Keratinocyte (primary cell): ENCODE results near the gene HIP1. TPM values are rescaled to one million over a fixed set of nuclear protein-coding genes. Genes with fewer than 3 reads are reported as not detected.

Experiments
- DNase-seq: peaks from one replicate; pipeline ENCODE4 v3.0.0-alpha.2; 2011; ENCODE audit warnings: low read depth, missing footprints, low spot score
- FAIRE-seq: peaks from 2 replicates; lab custom pipeline; 2011; peaks lifted over from hg19 to GRCh38; lab: Jason Lieb, UNC
- H2AFZ ChIP-seq: 2 replicates; pipeline ENCODE4 v1.6.0; 2012; ENCODE audit warnings: low read length, control low read depth, inconsistent platforms; ENCODE audit not compliant: control insufficient read depth
- H3K27ac ChIP-seq: 2 replicates; pipeline ENCODE4 v1.5.1; 2011; ENCODE audit warnings: low read length; ENCODE audit not compliant: control insufficient read depth, insufficient read depth
- H3K27me3 ChIP-seq: 3 replicates; pipeline ENCODE4 v1.6.0; 2011; ENCODE audit warnings: low read length; ENCODE audit not compliant: control insufficient read depth, insufficient read depth; ENCODE audit errors: extremely low read depth
- H3K36me3 ChIP-seq, 2 experiments: 2 replicates in 1 of 2; 3 replicates in 1 of 2; pipeline ENCODE4 v1.5.1; 2011; ENCODE audit warnings: low read length in 2 of 2, mild to moderate bottlenecking in 1 of 2; ENCODE audit not compliant: control insufficient read depth in 2 of 2, insufficient read depth in 2 of 2; ENCODE audit errors: extremely low read depth in 1 of 2
- H3K4me1 ChIP-seq: 3 replicates; pipeline ENCODE4 v1.5.1; 2011; ENCODE audit warnings: low read length; ENCODE audit not compliant: control insufficient read depth, insufficient read depth; ENCODE audit errors: extremely low read depth
- H3K4me2 ChIP-seq: 3 replicates; pipeline ENCODE4 v1.6.0; 2011; ENCODE audit warnings: low read depth, low read length; ENCODE audit not compliant: control insufficient read depth, insufficient read depth; ENCODE audit errors: extremely low read depth
- H3K4me3 ChIP-seq, 3 experiments: fragments of 200-600 bp in 1 of 3; sonication (generic) in 1 of 3; 2 replicates in 2 of 3; 3 replicates in 1 of 3; pipeline ENCODE4 v1.5.1; 2011 to 2016; ENCODE audit warnings: low read length in 3 of 3, mild to moderate bottlenecking in 3 of 3, control low read depth in 2 of 3, inconsistent platforms in 1 of 3, low read depth in 1 of 3, mixed read lengths in 1 of 3, mixed run types in 1 of 3, moderate library complexity in 1 of 3; ENCODE audit not compliant: control insufficient read depth in 2 of 3, insufficient read depth in 2 of 3; ENCODE audit errors: extremely low read depth in 1 of 3
- H3K79me2 ChIP-seq: 2 replicates; pipeline ENCODE4 v1.6.0; 2012; ENCODE audit warnings: low read length; ENCODE audit not compliant: control insufficient read depth, insufficient read depth
- H3K9ac ChIP-seq: 3 replicates; pipeline ENCODE4 v1.6.0; 2011; ENCODE audit warnings: low read length; ENCODE audit not compliant: control insufficient read depth, insufficient read depth; ENCODE audit errors: extremely low read depth
- H3K9me1 ChIP-seq: 3 replicates; pipeline ENCODE4 v1.6.0; 2011; ENCODE audit warnings: low read length; ENCODE audit not compliant: control insufficient read depth, insufficient read depth; ENCODE audit errors: extremely low read depth
- H3K9me3 ChIP-seq: 2 replicates; pipeline ENCODE4 v1.5.1; 2012; ENCODE audit warnings: low read depth, low read length; ENCODE audit not compliant: control insufficient read depth
- H4K20me1 ChIP-seq: 3 replicates; pipeline ENCODE4 v1.6.0; 2011; ENCODE audit warnings: low read length; ENCODE audit not compliant: control insufficient read depth, insufficient read depth; ENCODE audit errors: extremely low read depth
- CTCF ChIP-seq, 3 experiments: IDR thresholded peaks in 1 of 3; conservative IDR thresholded peaks in 1 of 3; optimal IDR thresholded peaks in 1 of 3; 2 replicates in 2 of 3; 3 replicates in 1 of 3; pipeline versions ENCODE3 to v1.5.1; 2011; ENCODE audit warnings: low read length in 3 of 3, mild to moderate bottlenecking in 3 of 3, moderate library complexity in 2 of 3, control low read depth in 1 of 3, inconsistent platforms in 1 of 3; ENCODE audit not compliant: insufficient read depth in 2 of 3; ENCODE audit errors: extremely low read depth in 1 of 3
- EZH2 ChIP-seq: IDR thresholded peaks from one replicate; pipeline ENCODE4 v1.6.1; 2012; ENCODE audit warnings: inconsistent platforms, mild to moderate bottlenecking, low read length, moderate library complexity
- dilution Hi-C: fragments of 300-500 bp; cut with MboI; formaldehyde crosslinking; loops from one replicate; pipeline ENCODE4 v1.7.0; 2020; ENCODE audit warnings: low sequenced_read_pairs; ENCODE audit not compliant: extremely low pct_ligation_motif_present
- polyA plus RNA-seq, 5 experiments: library from polyadenylated mRNA; depleted of rRNA in 3 of 5; stranded (reverse) in 3 of 5; stranded (forward) in 1 of 5; unstranded in 1 of 5; fragments of >200 nt; gene quantifications; 1 replicate in 1 of 5; 2 replicates in 3 of 5; 3 replicates in 1 of 5; pipeline versions ENCODE4 v1.2.1 to v1.2.3, GENCODE V29; 2011 to 2012; ENCODE audit warnings: missing spikeins in 2 of 5, low read depth in 1 of 5, low replicate concordance in 1 of 5

The HIP1 gene
- polyA plus RNA-seq, 1 donor (not counting 4 experiments of a cell fraction or from before 2014, with no cell fraction given), result 5.0 TPM

- Histone ChIP-seq H3K27me3 (no peaks in the 10 kb centered on the region), H3K9me3 (no peaks in the 10 kb centered on the region), H3K27ac (no peak overlapping the region), H3K36me3 (no peaks in the 10 kb centered on the region), H3K9ac (no peak overlapping the region), H3K9me1 (no peaks in the 10 kb centered on the region), H2AFZ (no peak overlapping the region), H4K20me1 (no peaks in the 10 kb centered on the region), H3K79me2 (no peaks in the 10 kb centered on the region), H3K4me2 (no peak overlapping the region), H3K4me1 (no peaks in the 10 kb centered on the region), H3K4me3 (no peak overlapping the region)
- dilution Hi-C loops, result no loop called here
- FAIRE-seq, result no peak
- TF ChIP-seq EZH2 (no peak), CTCF (optimal IDR thresholded peaks at IDR 0.05 in 1 of 3, IDR thresholded peaks at IDR 0.05 in 1 of 3, conservative IDR thresholded peaks at IDR 0.05 in 1 of 3; ENCODE audit: extremely low read depth in 1 of 3, insufficient read depth in 2 of 3, low read length in 3 of 3) (no peak)
- no peak for DNase-seq
These were observed 46.8 kb downstream of the HIP1 start for GRCh38 chr7:75691793-75692543.

GRCh38 chr7:75690121-75690523 lies 48.6 kb downstream of the HIP1 start:
- FAIRE-seq (no peak), DNase-seq (no peak)
- dilution Hi-C loops, result no loop called here
- Histone ChIP-seq H3K36me3 (no peaks in the 10 kb centered on the region), H3K9me3 (no peaks in the 10 kb centered on the region), H3K4me1 (no peaks in the 10 kb centered on the region), H3K9ac (no peak overlapping the region), H3K27ac (no peak overlapping the region), H4K20me1 (no peaks in the 10 kb centered on the region), H3K4me3 (no peak overlapping the region), H2AFZ (no peak overlapping the region), H3K4me2 (no peak overlapping the region), H3K79me2 (no peaks in the 10 kb centered on the region), H3K9me1 (no peaks in the 10 kb centered on the region), H3K27me3 (no peaks in the 10 kb centered on the region)
- TF ChIP-seq EZH2 (no peak), CTCF (optimal IDR thresholded peaks at IDR 0.05 in 1 of 3, IDR thresholded peaks at IDR 0.05 in 1 of 3, conservative IDR thresholded peaks at IDR 0.05 in 1 of 3; ENCODE audit: extremely low read depth in 1 of 3, insufficient read depth in 2 of 3, low read length in 3 of 3) (no peak)
